ENCODE results near the gene ADGRB2.

- TF ChIP-seq POLR2AphosphoS5 (IDR thresholded peaks at IDR 0.05; ENCODE audit: low read depth, low read length) (no peak), CTCF (IDR thresholded peaks at IDR 0.05) (no peak), REST (IDR thresholded peaks at IDR 0.05; ENCODE audit: insufficient read depth in 1 of 2, low read depth in 2 of 2, low read length in 1 of 2) (no peak), SIN3A (IDR thresholded peaks at IDR 0.05; ENCODE audit: borderline replicate concordance, insufficient read depth, low read depth, low read length) (no peak), TCF7L2 (IDR thresholded peaks at IDR 0.05; ENCODE audit: low read depth, low read length) (no peak)
Observed at GRCh38 chr1:31757204-31757679, 6.9 kb downstream of the ADGRB2 start.
